Measurements from ENCODE around the gene BET1L.

BET1L gene

GRCh38 chr11:207863-208180, 623 bp upstream of the BET1L start:
- H3K27ac ChIP-seq, result peak overlapping the region; percentile 99
- DNase-seq (ENCODE audit: low spot score), result peak; percentile 30
- ChIA-PET POLR2A (ENCODE audit: low non-redundant PET) (interaction anchor here (0.6 to 1.2 kb wide), 4 partner anchors 8 to 406 kb away, joined by 3 to 4 read pairs (median 3); partner anchors contain the start of gene PSMD13), CTCF (no interaction called here)
- TF ChIP-seq, protein P1, sequence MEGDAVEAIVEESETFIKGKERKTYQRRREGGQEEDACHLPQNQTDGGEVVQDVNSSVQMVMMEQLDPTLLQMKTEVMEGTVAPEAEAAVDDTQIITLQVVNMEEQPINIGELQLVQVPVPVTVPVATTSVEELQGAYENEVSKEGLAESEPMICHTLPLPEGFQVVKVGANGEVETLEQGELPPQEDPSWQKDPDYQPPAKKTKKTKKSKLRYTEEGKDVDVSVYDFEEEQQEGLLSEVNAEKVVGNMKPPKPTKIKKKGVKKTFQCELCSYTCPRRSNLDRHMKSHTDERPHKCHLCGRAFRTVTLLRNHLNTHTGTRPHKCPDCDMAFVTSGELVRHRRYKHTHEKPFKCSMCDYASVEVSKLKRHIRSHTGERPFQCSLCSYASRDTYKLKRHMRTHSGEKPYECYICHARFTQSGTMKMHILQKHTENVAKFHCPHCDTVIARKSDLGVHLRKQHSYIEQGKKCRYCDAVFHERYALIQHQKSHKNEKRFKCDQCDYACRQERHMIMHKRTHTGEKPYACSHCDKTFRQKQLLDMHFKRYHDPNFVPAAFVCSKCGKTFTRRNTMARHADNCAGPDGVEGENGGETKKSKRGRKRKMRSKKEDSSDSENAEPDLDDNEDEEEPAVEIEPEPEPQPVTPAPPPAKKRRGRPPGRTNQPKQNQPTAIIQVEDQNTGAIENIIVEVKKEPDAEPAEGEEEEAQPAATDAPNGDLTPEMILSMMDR (conservative IDR thresholded peaks at IDR 0.05; ENCODE audit: low read depth), result no peak

- H3K27ac ChIP-seq, result peak overlapping the region; percentile 99
- peak; percentile 20 for DNase-seq (ENCODE audit: low spot score)
- TF ChIP-seq, protein P1 (conservative IDR thresholded peaks at IDR 0.05; ENCODE audit: low read depth), result no peak
- ChIA-PET POLR2A (ENCODE audit: low non-redundant PET) (interaction anchor here (0.5 to 1.2 kb wide), 4 partner anchors 44 to 407 kb away, joined by 3 to 9 read pairs (median 3); no protein-coding TSS in a partner anchor), CTCF (interaction anchor here (0.6 kb wide), 1 partner anchor 9 kb away, joined by 3 read pairs; no protein-coding TSS in a partner anchor)
These were observed 532 bp downstream of the BET1L start for GRCh38 chr11:206526-207207.

GRCh38 chr11:206002-206384, 1.2 kb downstream of the BET1L start:
- peak overlapping the region; percentile 99 for H3K27ac ChIP-seq
- DNase-seq (ENCODE audit: low spot score), result no peak
- ChIA-PET CTCF (no interaction called here), POLR2A (ENCODE audit: low non-redundant PET) (interaction anchor here (0.6 kb wide), 1 partner anchor 57 kb away, joined by 3 read pairs; no protein-coding TSS in a partner anchor)
- TF ChIP-seq, protein P1 (conservative IDR thresholded peaks at IDR 0.05; ENCODE audit: low read depth), result no peak

- TF ChIP-seq, protein P1 (conservative IDR thresholded peaks at IDR 0.05; ENCODE audit: low read depth), result no peak
- peak overlapping the region; percentile 99 for H3K27ac ChIP-seq
- DNase-seq (ENCODE audit: low spot score), result no peak
- POLR2A ChIA-PET (ENCODE audit: low non-redundant PET), result interaction anchor here (0.6 kb wide), 1 partner anchor 30 kb away, joined by 3 read pairs; no protein-coding TSS in a partner anchor
- CTCF ChIA-PET, result no interaction called here
These were observed 1.8 kb downstream of the BET1L start for GRCh38 chr11:205221-206001.

DNA sequence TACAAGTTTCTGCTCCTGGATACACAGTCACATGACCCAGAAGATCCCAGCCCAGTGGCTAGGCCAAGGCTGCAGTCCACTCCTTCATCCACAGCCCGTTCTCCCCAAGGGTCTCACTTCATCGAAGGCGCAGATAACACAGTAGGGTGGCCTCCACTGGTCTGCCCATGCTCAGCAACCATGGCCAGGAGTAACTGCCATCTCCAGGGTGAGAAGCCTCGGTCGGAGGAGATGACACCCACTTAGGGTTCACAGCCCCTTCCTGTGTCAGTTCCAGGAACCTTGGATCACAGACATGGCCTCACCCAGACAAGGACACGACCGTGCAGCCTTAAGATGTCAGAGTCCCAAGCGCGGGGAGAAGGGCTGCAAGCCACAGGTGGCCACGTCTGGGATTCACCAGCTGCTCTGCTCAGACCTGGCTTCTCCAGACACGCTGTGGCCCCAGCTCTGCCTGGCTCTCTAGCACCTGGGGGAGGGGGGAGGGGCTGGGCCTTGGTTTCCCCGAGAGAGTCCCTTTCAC, 2.6 kb downstream of the BET1L start:
- H3K27ac ChIP-seq, result peak overlapping the region; percentile 99; the same call in 1 of the 2 replicates
- TF ChIP-seq, protein P1 (conservative IDR thresholded peaks at IDR 0.05; ENCODE audit: low read depth), result no peak
- no peak for DNase-seq (ENCODE audit: low spot score)
- POLR2A ChIA-PET (ENCODE audit: low non-redundant PET), result interaction anchor here (0.6 kb wide), 1 partner anchor 31 kb away, joined by 3 read pairs; no protein-coding TSS in a partner anchor
- CTCF ChIA-PET, result no interaction called here

DNA sequence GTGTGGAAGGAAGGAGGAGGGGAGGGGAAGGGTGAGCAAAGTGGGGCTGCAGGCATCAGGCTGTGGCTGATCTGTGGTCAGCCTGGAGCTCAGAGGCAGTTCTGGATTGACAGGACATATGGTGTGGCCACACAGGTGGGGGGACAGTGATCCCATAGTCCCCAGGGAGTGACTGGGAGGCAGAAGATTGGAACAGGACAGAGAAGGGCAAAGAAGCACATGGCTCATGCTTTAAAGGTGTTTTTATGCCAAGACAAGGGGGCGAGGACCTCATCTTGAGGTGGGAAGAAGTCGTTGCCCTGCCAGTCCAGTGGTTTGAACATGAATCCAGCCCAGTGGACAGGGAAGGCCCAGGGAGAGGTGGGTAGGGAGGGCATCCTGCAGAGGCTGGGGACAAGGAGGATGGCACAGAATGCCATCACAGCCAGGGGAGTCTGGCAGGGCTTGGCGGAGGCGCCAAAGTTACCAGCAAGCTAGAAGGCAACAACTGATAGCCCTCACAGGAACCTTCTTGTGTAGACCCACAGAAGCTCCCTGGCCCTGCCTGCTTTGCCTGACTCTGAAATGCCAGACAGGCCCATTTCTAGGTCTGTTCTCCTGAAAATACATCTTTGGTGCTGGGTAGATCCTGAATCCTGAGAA, 3.1 kb downstream of the BET1L start:
- no peak for DNase-seq (ENCODE audit: low spot score)
- ChIA-PET POLR2A (ENCODE audit: low non-redundant PET) (no interaction called here), CTCF (interaction anchor here (0.6 kb wide), 2 partner anchors 8 to 683 kb away, joined by 3 read pairs; no protein-coding TSS in a partner anchor)
- TF ChIP-seq, protein P1 (conservative IDR thresholded peaks at IDR 0.05; ENCODE audit: low read depth), result no peak
- H3K27ac ChIP-seq, result 0 out of 2 replicates have a peak overlapping the region, but pooled peaks have one; percentile 99

Measured in RWPE1 (cell line).